CD4-positive, alpha-beta T cell treated with Interleukin-12 subunit alpha and Interleukin-12 subunit beta, for 1 hour (primary cell): Measurements from ENCODE around the gene EIF1AX.
A peak's percentile ranks its signal among the peaks of the same experiment; 100 is the strongest.
"Not testable (repeated sequence)": the region's sequence is repeated elsewhere in the genome, so short reads cannot be mapped to it uniquely, and the experiment has no call there.

Source experiments
- DNase-seq: peaks from one replicate; pipeline ENCODE4 v3.0.0-alpha.2; 2020

The EIF1AX gene

GRCh38 chrX:20141281-20142220, at the start of gene EIF1AX:
Gene EIF1AX, minus strand, starts transcription at chrX:20141838. Its CDS starts 198 bp downstream, at chrX:20141640.
- DNase-seq, result peak; percentile 96

GRCh38 chrX:20189171-20189570, 47.5 kb upstream of the EIF1AX start:
- no peak for DNase-seq

- DNase-seq, result no peak
Observed at GRCh38 chrX:20181598-20182329, 40.1 kb upstream of the EIF1AX start.

GRCh38 chrX:20177093-20177492, 35.5 kb upstream of the EIF1AX start:
- no peak for DNase-seq

- DNase-seq, result no peak
Observed at GRCh38 chrX:20173856-20174255, 32.2 kb upstream of the EIF1AX start.

- no peak for DNase-seq
Observed at GRCh38 chrX:20173313-20173712, 31.7 kb upstream of the EIF1AX start.

- DNase-seq, result no peak
Observed at GRCh38 chrX:20171887-20172286, 30.2 kb upstream of the EIF1AX start.

GRCh38 chrX:20162516-20162915, 20.9 kb upstream of the EIF1AX start:
- DNase-seq, result not testable (repeated sequence)

- no peak for DNase-seq
Observed at GRCh38 chrX:20159797-20160385, 18.3 kb upstream of the EIF1AX start.

- no peak for DNase-seq
Observed at GRCh38 chrX:20151689-20152088, 10.1 kb upstream of the EIF1AX start.

- no peak for DNase-seq
Observed at GRCh38 chrX:20149326-20149725, 7.7 kb upstream of the EIF1AX start.

- no peak for DNase-seq
Observed at GRCh38 chrX:20147561-20147960, 5.9 kb upstream of the EIF1AX start.

GRCh38 chrX:20144491-20144890, 2.9 kb upstream of the EIF1AX start:
- no peak for DNase-seq

- DNase-seq, result no peak
Observed at GRCh38 chrX:20143561-20143960, 1.9 kb upstream of the EIF1AX start.

- no peak for DNase-seq
Observed at GRCh38 chrX:20143111-20143510, 1.5 kb upstream of the EIF1AX start.

GRCh38 chrX:20140420-20140819, 1.2 kb downstream of the EIF1AX start:
- DNase-seq, result peak; percentile 2

GRCh38 chrX:20139966-20140365, 1.7 kb downstream of the EIF1AX start:
- DNase-seq, result no peak

- DNase-seq, result no peak
Observed at GRCh38 chrX:20135944-20136343, 5.7 kb downstream of the EIF1AX start.

GRCh38 chrX:20132666-20133065, 9.0 kb downstream of the EIF1AX start:
- no peak for DNase-seq

- DNase-seq, result no peak
Observed at GRCh38 chrX:20130357-20130756, 11.3 kb downstream of the EIF1AX start.

- DNase-seq, result no peak
Observed at GRCh38 chrX:20129547-20129946, 12.1 kb downstream of the EIF1AX start.

- no peak for DNase-seq
Observed at GRCh38 chrX:20128670-20129069, 13.0 kb downstream of the EIF1AX start.

- DNase-seq, result peak; percentile 9
Observed at GRCh38 chrX:20127440-20127839, 14.2 kb downstream of the EIF1AX start.

- DNase-seq, result not testable (repeated sequence)
Observed at GRCh38 chrX:20126833-20127232, 14.8 kb downstream of the EIF1AX start.
